ENCODE results near the gene PLAAT1. TPM values are rescaled to one million over a fixed set of nuclear protein-coding genes. Genes with fewer than 3 reads are reported as not detected.

The PLAAT1 gene
- polyA plus RNA-seq, 1 donor, result 3.6 TPM

GRCh38 chr3:193250492-193250891 is 9.5 kb downstream of the PLAAT1 start:
- DNase-seq, result no peak

GRCh38 chr3:193253986-193254660 is 13.1 kb downstream of the PLAAT1 start:
- no peak for DNase-seq

- no peak for DNase-seq
These were observed 20.9 kb downstream of the PLAAT1 start for GRCh38 chr3:193261970-193262369.

GRCh38 chr3:193262707-193263106 is 21.7 kb downstream of the PLAAT1 start:
- DNase-seq, result no peak

GRCh38 chr3:193269343-193270028 is 28.5 kb downstream of the PLAAT1 start:
- no peak for DNase-seq

- DNase-seq, result no peak
These were observed 29.4 kb downstream of the PLAAT1 start for GRCh38 chr3:193270451-193270850.

GRCh38 chr3:193271101-193271840 is 30.2 kb downstream of the PLAAT1 start:
- DNase-seq, result no peak

- DNase-seq, result no peak
These were observed 51.4 kb downstream of the PLAAT1 start for GRCh38 chr3:193292386-193292785.

- DNase-seq, result no peak
These were observed 55.0 kb downstream of the PLAAT1 start for GRCh38 chr3:193295985-193296384.

- no peak for DNase-seq
These were observed 56.4 kb downstream of the PLAAT1 start for GRCh38 chr3:193297421-193297820.

- no peak for DNase-seq
These were observed 60.4 kb downstream of the PLAAT1 start for GRCh38 chr3:193301433-193301832.

- DNase-seq, result no peak
These were observed 64.3 kb downstream of the PLAAT1 start for GRCh38 chr3:193305356-193305755.

- peak; percentile 58 for DNase-seq
These were observed 70.1 kb downstream of the PLAAT1 start for GRCh38 chr3:193310914-193311723.

GRCh38 chr3:193313061-193313958 is 72.3 kb downstream of the PLAAT1 start:
- DNase-seq, result no peak

GRCh38 chr3:193314161-193314560 is 73.1 kb downstream of the PLAAT1 start:
- no peak for DNase-seq

- no peak for DNase-seq
These were observed 76.8 kb downstream of the PLAAT1 start for GRCh38 chr3:193317682-193318300.
